SK-N-SH (cell line): ENCODE results near the gene RHBDD3. TPM values are rescaled to one million over a fixed set of nuclear protein-coding genes. Genes with fewer than 3 reads are reported as not detected.
A peak's percentile ranks its signal among the peaks of the same experiment; 100 is the strongest.

Experiments used
- CTCF ChIA-PET: fragments of 300-600, 350-600 bp; formaldehyde crosslinking; extraction: SDS; loops from one replicate; lab custom pipeline; 2021; lab: Yijun Ruan, JAX
- POLR2A ChIA-PET: fragments of 350-600 bp; sonication (Branson Sonifier 250); formaldehyde crosslinking; extraction: SDS; loops from one replicate; lab custom pipeline; 2020; ENCODE audit warnings: antibody characterized with exemption, inconsistent platforms; lab: Yijun Ruan, JAX
- DNase-seq: peaks from one replicate; pipeline ENCODE4 v3.0.0; 2012
- H2AFZ ChIP-seq: fragments of 200-600 bp; sonication (generic); 2 replicates; pipeline ENCODE4 v1.8.1; 2016; ENCODE audit warnings: antibody characterized with exemption, mild to moderate bottlenecking, low read depth
- H3F3A ChIP-seq: fragments of 200-600 bp; sonication (generic); replicated peaks from 2 replicates; pipeline ENCODE3; 2016; ENCODE audit warnings: antibody characterized with exemption, mild to moderate bottlenecking; ENCODE audit not compliant: insufficient read depth
- H3K27ac ChIP-seq, 2 experiments: fragments of 200-500 bp in 1 of 2; fragments of 200-600 bp in 1 of 2; sonication (Bioruptor generic) in 1 of 2; sonication (generic), shearing (Covaris generic) in 1 of 2; 2 replicates each; pipeline versions ENCODE4 v1.5.1 to v1.6.1; 2014 to 2016; ENCODE audit warnings: low read depth in 2 of 2, inconsistent platforms in 1 of 2, low read length in 1 of 2, mild to moderate bottlenecking in 1 of 2, mixed read lengths in 1 of 2
- H3K27me3 ChIP-seq: fragments of 200-600 bp; sonication (generic), shearing (Covaris generic); 2 replicates; pipeline ENCODE4 v1.6.1; 2016; ENCODE audit warnings: mixed run types; ENCODE audit not compliant: insufficient read depth
- H3K36me3 ChIP-seq, 2 experiments: fragments of 200-500 bp in 1 of 2; fragments of 200-600 bp in 1 of 2; sonication (Bioruptor generic) in 1 of 2; sonication (generic) in 1 of 2; replicated peaks in 1 of 2; 2 replicates each; pipeline versions ENCODE3 to v1.5.1; 2014 to 2016; ENCODE audit warnings: low read length in 1 of 2, mild to moderate bottlenecking in 1 of 2; ENCODE audit not compliant: insufficient read depth in 2 of 2, control insufficient read depth in 1 of 2
- H3K4me1 ChIP-seq, 2 experiments: fragments of 200-500 bp in 1 of 2; fragments of 200-600 bp in 1 of 2; sonication (Bioruptor generic) in 1 of 2; sonication (generic), shearing (Covaris generic) in 1 of 2; 2 replicates each; pipeline versions ENCODE4 v1.5.1 to v1.6.1; 2014 to 2016; ENCODE audit warnings: low read depth in 1 of 2, low read length in 1 of 2, mixed run types in 1 of 2; ENCODE audit not compliant: insufficient read depth in 2 of 2, control insufficient read depth in 1 of 2
- H3K4me2 ChIP-seq: fragments of 200-600 bp; sonication (generic), shearing (Covaris generic); 2 replicates; pipeline ENCODE4 v1.6.1; 2017; ENCODE audit warnings: mixed run types
- H3K4me3 ChIP-seq, 2 experiments: fragments of 200-500 bp in 1 of 2; fragments of 200-600 bp in 1 of 2; sonication (Bioruptor generic) in 1 of 2; sonication (generic), shearing (Covaris generic) in 1 of 2; 2 replicates each; pipeline versions ENCODE4 v1.5.1 to v1.8.1; 2014 to 2016; ENCODE audit warnings: low read depth in 2 of 2, inconsistent platforms in 1 of 2, low read length in 1 of 2, mild to moderate bottlenecking in 1 of 2, mixed read lengths in 1 of 2, moderate library complexity in 1 of 2
- H3K79me2 ChIP-seq: fragments of 200-600 bp; sonication (generic); 2 replicates; pipeline ENCODE4 v1.8.1; 2017; ENCODE audit warnings: mild to moderate bottlenecking; ENCODE audit not compliant: insufficient read depth
- H3K9ac ChIP-seq: fragments of 200-600 bp; sonication (generic); 2 replicates; pipeline ENCODE4 v1.6.1; 2017; ENCODE audit warnings: mixed run types
- H3K9me2 ChIP-seq: fragments of 200-600 bp; sonication (generic); 2 replicates; pipeline ENCODE4 v1.6.1; 2017; ENCODE audit warnings: mixed run types
- H3K9me3 ChIP-seq: fragments of 200-600 bp; sonication (generic); 2 replicates; pipeline ENCODE4 v1.6.1; 2017; ENCODE audit warnings: mixed run types, mild to moderate bottlenecking, moderate library complexity
- H4K20me1 ChIP-seq: fragments of 200-600 bp; sonication (generic); 2 replicates; pipeline ENCODE4 v1.6.1; 2017; ENCODE audit warnings: mild to moderate bottlenecking, mixed run types; ENCODE audit not compliant: insufficient read depth
- GABPA ChIP-seq: IDR thresholded peaks from 2 replicates; pipeline ENCODE4 v1.4.0; 2012; ENCODE audit warnings: low read depth, mild to moderate bottlenecking
- MAX ChIP-seq: IDR thresholded peaks from 2 replicates; pipeline ENCODE4 v1.4.0; 2012; ENCODE audit warnings: low read depth
- NRF1 ChIP-seq: IDR thresholded peaks from 2 replicates; pipeline ENCODE4 v1.6.1; 2012; ENCODE audit warnings: low read depth, mild to moderate bottlenecking, low read length
- RAD21 ChIP-seq: IDR thresholded peaks from 2 replicates; pipeline ENCODE4 v1.6.1; 2012; ENCODE audit warnings: mild to moderate bottlenecking, low read length
- RFX5 ChIP-seq: IDR thresholded peaks from 2 replicates; pipeline ENCODE4 v1.6.1; 2012; ENCODE audit warnings: mild to moderate bottlenecking, improper control_type of control experiment, low read length
- SIN3A ChIP-seq: IDR thresholded peaks from 2 replicates; pipeline ENCODE4 v1.6.1; 2012; ENCODE audit warnings: low read depth, mild to moderate bottlenecking, low read length, moderate library complexity, borderline replicate concordance
- SMC3 ChIP-seq: IDR thresholded peaks from 2 replicates; pipeline ENCODE4 v1.6.1; 2012; ENCODE audit warnings: low read depth, low read length, improper control_type of control experiment
- TAF1 ChIP-seq: IDR thresholded peaks from 2 replicates; pipeline ENCODE4 v1.6.1; 2012; ENCODE audit warnings: low read depth, mild to moderate bottlenecking, low read length, moderate library complexity, borderline replicate concordance
- WGBS: methylation state at CpG from one replicate; pipeline ENCODE4 v1.1.6; 2017; ENCODE audit warnings: low lambda C conversion rate; 5-methylcytosine and 5-hydroxymethylcytosine counted together
- polyA plus RNA-seq, 3 experiments: library from polyadenylated mRNA; depleted of rRNA; stranded (reverse); fragments of >200 nt; gene quantifications; 2 replicates each; pipeline ENCODE4 v1.2.3, GENCODE V29; 2012
- TF ChIP-seq, protein P1 (sequence below): IDR thresholded peaks from 2 replicates; pipeline ENCODE4 v1.4.0; 2012; ENCODE audit warnings: low read depth, borderline replicate concordance
- TF ChIP-seq, protein P2 (sequence below): fragments of 200-600 bp; sonication (generic); IDR thresholded peaks from 2 replicates; pipeline ENCODE4 v1.6.1; 2017; ENCODE audit warnings: antibody characterized with exemption, mild to moderate bottlenecking, moderate library complexity
- TF ChIP-seq, protein P3 (sequence below): fragments of 150-350 bp; IDR thresholded peaks from 2 replicates; pipeline ENCODE4 v1.6.1; 2017; ENCODE audit warnings: antibody characterized with exemption, low read length, low read depth, borderline replicate concordance

The RHBDD3 gene
- polyA plus RNA-seq, 1 of the 3 experiments (the other 2 are of a cell fraction): 19.0 TPM

GRCh38 chr22:29313126-29313575 lies 45.4 kb upstream of the RHBDD3 start (continued):
- TF ChIP-seq GABPA: no peak
- TF ChIP-seq NRF1: no peak
- TF ChIP-seq, protein P1, sequence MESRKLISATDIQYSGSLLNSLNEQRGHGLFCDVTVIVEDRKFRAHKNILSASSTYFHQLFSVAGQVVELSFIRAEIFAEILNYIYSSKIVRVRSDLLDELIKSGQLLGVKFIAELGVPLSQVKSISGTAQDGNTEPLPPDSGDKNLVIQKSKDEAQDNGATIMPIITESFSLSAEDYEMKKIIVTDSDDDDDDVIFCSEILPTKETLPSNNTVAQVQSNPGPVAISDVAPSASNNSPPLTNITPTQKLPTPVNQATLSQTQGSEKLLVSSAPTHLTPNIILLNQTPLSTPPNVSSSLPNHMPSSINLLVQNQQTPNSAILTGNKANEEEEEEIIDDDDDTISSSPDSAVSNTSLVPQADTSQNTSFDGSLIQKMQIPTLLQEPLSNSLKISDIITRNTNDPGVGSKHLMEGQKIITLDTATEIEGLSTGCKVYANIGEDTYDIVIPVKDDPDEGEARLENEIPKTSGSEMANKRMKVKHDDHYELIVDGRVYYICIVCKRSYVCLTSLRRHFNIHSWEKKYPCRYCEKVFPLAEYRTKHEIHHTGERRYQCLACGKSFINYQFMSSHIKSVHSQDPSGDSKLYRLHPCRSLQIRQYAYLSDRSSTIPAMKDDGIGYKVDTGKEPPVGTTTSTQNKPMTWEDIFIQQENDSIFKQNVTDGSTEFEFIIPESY: peak; percentile 46; the same call in 1 of the 2 replicates
- TF ChIP-seq TAF1: no peak
- TF ChIP-seq, protein P2, sequence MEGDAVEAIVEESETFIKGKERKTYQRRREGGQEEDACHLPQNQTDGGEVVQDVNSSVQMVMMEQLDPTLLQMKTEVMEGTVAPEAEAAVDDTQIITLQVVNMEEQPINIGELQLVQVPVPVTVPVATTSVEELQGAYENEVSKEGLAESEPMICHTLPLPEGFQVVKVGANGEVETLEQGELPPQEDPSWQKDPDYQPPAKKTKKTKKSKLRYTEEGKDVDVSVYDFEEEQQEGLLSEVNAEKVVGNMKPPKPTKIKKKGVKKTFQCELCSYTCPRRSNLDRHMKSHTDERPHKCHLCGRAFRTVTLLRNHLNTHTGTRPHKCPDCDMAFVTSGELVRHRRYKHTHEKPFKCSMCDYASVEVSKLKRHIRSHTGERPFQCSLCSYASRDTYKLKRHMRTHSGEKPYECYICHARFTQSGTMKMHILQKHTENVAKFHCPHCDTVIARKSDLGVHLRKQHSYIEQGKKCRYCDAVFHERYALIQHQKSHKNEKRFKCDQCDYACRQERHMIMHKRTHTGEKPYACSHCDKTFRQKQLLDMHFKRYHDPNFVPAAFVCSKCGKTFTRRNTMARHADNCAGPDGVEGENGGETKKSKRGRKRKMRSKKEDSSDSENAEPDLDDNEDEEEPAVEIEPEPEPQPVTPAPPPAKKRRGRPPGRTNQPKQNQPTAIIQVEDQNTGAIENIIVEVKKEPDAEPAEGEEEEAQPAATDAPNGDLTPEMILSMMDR: peak; percentile 69
- TF ChIP-seq RAD21: no peak
- TF ChIP-seq MAX: peak; percentile 63; the same call in 1 of the 2 replicates
- TF ChIP-seq RFX5: no peak
- no peak for TF ChIP-seq SMC3

DNA sequence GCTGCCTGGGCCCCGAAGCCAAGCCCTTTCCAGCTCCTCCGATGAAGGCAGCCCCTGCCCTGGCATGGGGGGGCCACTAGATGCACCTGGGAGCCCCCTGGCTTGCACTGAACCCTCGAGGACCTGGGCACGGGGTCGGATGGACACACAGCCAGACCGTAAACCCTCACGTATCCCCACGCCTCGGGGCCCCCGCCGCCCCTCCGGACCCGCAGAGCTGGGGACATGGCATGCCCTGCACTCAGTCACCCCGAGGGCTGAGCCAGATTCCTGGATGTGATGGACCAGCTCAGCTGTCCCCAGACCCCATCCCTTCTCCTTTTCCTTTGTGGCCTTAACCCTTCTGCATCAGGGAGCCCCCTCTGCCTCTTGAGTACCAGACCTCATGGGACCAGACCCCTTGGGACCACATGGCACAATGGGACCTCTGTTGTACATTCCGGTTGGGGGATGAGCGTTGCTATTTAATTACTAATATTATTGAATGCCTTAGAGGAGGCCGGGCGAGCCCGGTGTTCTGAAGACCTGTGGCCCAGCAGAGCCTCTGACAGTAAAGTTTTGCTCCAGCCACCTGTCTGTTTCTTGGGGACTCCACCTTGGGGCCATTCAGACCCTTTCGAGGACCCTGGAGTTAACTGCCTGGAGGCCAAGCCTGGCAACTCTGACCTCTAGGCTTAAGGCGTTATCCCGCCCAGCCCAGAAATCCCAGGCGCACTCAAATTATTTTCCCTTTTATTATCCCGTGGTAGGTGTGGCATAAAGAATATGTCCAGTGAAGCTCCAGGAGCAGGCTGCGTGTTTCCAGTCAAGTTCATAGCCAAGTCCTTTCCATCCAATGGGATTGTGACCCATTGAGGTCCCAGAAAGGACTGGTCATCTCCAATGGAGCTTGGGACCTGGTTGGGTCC lies 44.7 kb upstream of the RHBDD3 start:
- Histone ChIP-seq H3K4me1 (peaks cover 18 to 34% of the 10 kb centered on the region in 2 experiments; a peak in 3 of 4 replicates), H3K27me3 (peaks cover 21% of the 10 kb centered on the region), H3K27ac (no peak overlapping the region), H3K9ac (no peak overlapping the region), H3K79me2 (peaks cover 26% of the 10 kb centered on the region), H2AFZ (no peak overlapping the region), H3K9me2 (no peaks in the 10 kb centered on the region), H3K4me3 (no peak overlapping the region), H3K36me3 (peaks cover 6 to 7% of the 10 kb centered on the region in 2 experiments), H3F3A (no peaks in the 10 kb centered on the region), H4K20me1 (peaks cover 18% of the 10 kb centered on the region; the same call in 1 of the 2 replicates), H3K4me2 (no peak overlapping the region), H3K9me3 (no peaks in the 10 kb centered on the region)
- POLR2A ChIA-PET: no interaction called here
- 99% methylated on average over 12 of the region's 25 CpGs for WGBS
- TF ChIP-seq, protein P1: no peak
- TF ChIP-seq, protein P2: no peak
- no peak for TF ChIP-seq NRF1
- TF ChIP-seq RAD21: no peak
- TF ChIP-seq SIN3A: no peak
- TF ChIP-seq, protein P3, sequence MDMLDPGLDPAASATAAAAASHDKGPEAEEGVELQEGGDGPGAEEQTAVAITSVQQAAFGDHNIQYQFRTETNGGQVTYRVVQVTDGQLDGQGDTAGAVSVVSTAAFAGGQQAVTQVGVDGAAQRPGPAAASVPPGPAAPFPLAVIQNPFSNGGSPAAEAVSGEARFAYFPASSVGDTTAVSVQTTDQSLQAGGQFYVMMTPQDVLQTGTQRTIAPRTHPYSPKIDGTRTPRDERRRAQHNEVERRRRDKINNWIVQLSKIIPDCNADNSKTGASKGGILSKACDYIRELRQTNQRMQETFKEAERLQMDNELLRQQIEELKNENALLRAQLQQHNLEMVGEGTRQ: no peak
- DNase-seq: peak; percentile 29
- CTCF ChIA-PET: interaction anchor here (0.5 to 4.5 kb wide), 14 partner anchors 9 to 104 kb away, joined by 3 to 35 read pairs (median 5); no protein-coding TSS in a partner anchor
